Upper lobe of left lung (tissue), 6 donors: ENCODE measurements around the gene PRM2. TPM values are rescaled to one million over a fixed set of nuclear protein-coding genes. Genes with fewer than 3 reads are reported as not detected.
A peak's percentile ranks its signal among the peaks of the same experiment; 100 is the strongest.

Experiments used
- ATAC-seq, 2 donors: fragments of 200-7000 bp; cut with Tn5 transposase; one replicate each; pipeline ENCODE4 v1.9.1; 2022; ENCODE audit warnings: mild to moderate bottlenecking in 2 of 2, moderate library complexity in 2 of 2; ENCODE audit not compliant: low FRiP score in 2 of 2
- DNase-seq, 2 donors: peaks; one replicate each; pipeline ENCODE4 v3.0.0-alpha.2; 2019 to 2020
- H3K27ac ChIP-seq, 4 donors: fragments of 200-600 bp; sonication (generic); one replicate each; pipeline ENCODE4 v1.5.1; 2016 to 2019
- H3K27me3 ChIP-seq, 4 donors: fragments of 200-600 bp; sonication (generic); one replicate each; pipeline ENCODE4 v1.5.1; 2017 to 2019
- H3K36me3 ChIP-seq, 4 donors: fragments of 200-600 bp; sonication (generic); one replicate each; pipeline ENCODE4 v1.5.1; 2016 to 2019
- H3K4me1 ChIP-seq, 4 donors: fragments of 200-600 bp; sonication (generic); one replicate each; pipeline ENCODE4 v1.5.1; 2018 to 2019
- H3K4me3 ChIP-seq, 4 donors: fragments of 200-600 bp; sonication (generic); one replicate each; pipeline ENCODE4 v1.5.1; 2017 to 2019; ENCODE audit warnings: mild to moderate bottlenecking in 2 of 4, moderate library complexity in 1 of 4
- H3K9me3 ChIP-seq, 4 donors: fragments of 200-600 bp; sonication (generic); one replicate each; pipeline ENCODE4 v1.5.1; 2018 to 2019
- CTCF ChIP-seq, 6 experiments: fragments of 450-650 bp in 4 of 6; fragments of 200-600 bp in 2 of 6; sonication (generic) in 2 of 6; IDR thresholded peaks; one replicate each; pipeline ENCODE4 v1.5.1; 2016 to 2019; ENCODE audit warnings: antibody characterized with exemption in 6 of 6
- EP300 ChIP-seq, 4 donors: sonication (generic); formaldehyde crosslinking; IDR thresholded peaks; one replicate each; pipeline ENCODE4 v1.5.1; 2017; ENCODE audit warnings: antibody characterized with exemption in 4 of 4, control low read depth in 2 of 4
- POLR2A ChIP-seq, 4 donors: fragments of 450-650 bp; IDR thresholded peaks; one replicate each; pipeline ENCODE4 v1.5.1; 2016 to 2017; ENCODE audit warnings: antibody characterized with exemption in 4 of 4, mild to moderate bottlenecking in 2 of 4
- POLR2AphosphoS5 ChIP-seq, 2 donors: sonication (generic); formaldehyde crosslinking; IDR thresholded peaks; one replicate each; pipeline ENCODE4 v1.5.1; 2017; ENCODE audit warnings: antibody characterized with exemption in 2 of 2
- WGBS, 2 donors: methylation state at CpG; one replicate each; pipeline ENCODE4 v1.1.5; 2017 to 2018; 5-methylcytosine and 5-hydroxymethylcytosine counted together
- total RNA-seq, 6 donors: library from RNA; depleted of rRNA in 4 of 6; stranded (reverse); fragments of >200 nt in 4 of 6; gene quantifications; one replicate each; pipeline versions ENCODE4 v1.1.0 to v1.2.1, GENCODE V29; 2016 to 2021
- donor health status: DM: no; HTN: no; CAD: no; lungs with moderate emphysema.
- donor health status: DM: no; HTN: yes; CAD: no; lungs with severe emphysema.

PRM2 gene
- total RNA-seq, 6 donors from 2014 or later: not detected

GRCh38 chr16:11297492-11298142, 21.3 kb upstream of the PRM2 start:
- peak overlapping the region in 2 of 4 donors; percentile 17 to 21 for H3K4me3 ChIP-seq
- ATAC-seq (peak; percentile 81 to 91), DNase-seq (peak; percentile 87 to 94)
- H3K4me1 ChIP-seq: peaks cover 15 to 22% (median 19%) of the 10 kb centered on the region in 4 donors
- H3K27ac ChIP-seq: peak overlapping the region; percentile 41 to 62 (median 60)
- TF ChIP-seq POLR2AphosphoS5 (IDR thresholded peaks at IDR 0.05): peak; percentile 39 to 64
- peak in 3 of 6 experiments; percentile 16 to 37 (median 33) for TF ChIP-seq CTCF (IDR thresholded peaks at IDR 0.05)
- TF ChIP-seq POLR2A (IDR thresholded peaks at IDR 0.05): peak in 1 of 4 donors; percentile 19
- peak in 1 of 4 donors; percentile 25 for TF ChIP-seq EP300 (IDR thresholded peaks at IDR 0.05)
- no peaks in the 10 kb centered on the region for H3K36me3 ChIP-seq
- no peaks in the 10 kb centered on the region for H3K9me3 ChIP-seq
- 6 to 14% methylated on average over 10 to 18 of the region's 19 CpGs for WGBS, 2 donors
- H3K27me3 ChIP-seq: no peaks in the 10 kb centered on the region

GRCh38 chr16:11296706-11297491, 20.6 kb upstream of the PRM2 start:
- WGBS, 2 donors: 46 to 47% methylated on average over 9 of the region's 10 CpGs
- Histone ChIP-seq H3K4me1 (peaks cover 15 to 22% (median 17%) of the 10 kb centered on the region in 4 donors), H3K36me3 (no peaks in the 10 kb centered on the region), H3K27me3 (no peaks in the 10 kb centered on the region), H3K4me3 (peak overlapping the region in 2 of 4 donors; percentile 17 to 21), H3K27ac (peak overlapping the region; percentile 41 to 62 (median 60)), H3K9me3 (no peaks in the 10 kb centered on the region)
- no peak for TF ChIP-seq EP300 (IDR thresholded peaks at IDR 0.05)
- TF ChIP-seq CTCF (IDR thresholded peaks at IDR 0.05): no peak
- peak in 1 of 2 donors; percentile 19 for ATAC-seq
- DNase-seq: peak in 1 of 2 donors; percentile 41

- no peak for TF ChIP-seq POLR2AphosphoS5 (IDR thresholded peaks at IDR 0.05)
- TF ChIP-seq EP300 (IDR thresholded peaks at IDR 0.05): no peak
- TF ChIP-seq POLR2A (IDR thresholded peaks at IDR 0.05): no peak
- no peak for TF ChIP-seq CTCF (IDR thresholded peaks at IDR 0.05)
- Histone ChIP-seq H3K4me1 (peaks cover 15 to 22% (median 17%) of the 10 kb centered on the region in 4 donors), H3K27me3 (no peaks in the 10 kb centered on the region), H3K36me3 (no peaks in the 10 kb centered on the region), H3K9me3 (no peaks in the 10 kb centered on the region), H3K27ac (peak overlapping the region in 1 of 4 donors; percentile 12), H3K4me3 (no peak overlapping the region)
- no peak for DNase-seq
- 59 to 86% methylated on average over 3 of the region's 3 CpGs for WGBS, 2 donors
- ATAC-seq: no peak
These were observed 20.0 kb upstream of the PRM2 start for GRCh38 chr16:11296351-11296705.

- no peaks in the 10 kb centered on the region for H3K9me3 ChIP-seq
- no peak for TF ChIP-seq POLR2AphosphoS5 (IDR thresholded peaks at IDR 0.05)
- TF ChIP-seq POLR2A (IDR thresholded peaks at IDR 0.05): no peak
- no peak for TF ChIP-seq EP300 (IDR thresholded peaks at IDR 0.05)
- ATAC-seq: no peak
- no peak overlapping the region for H3K4me3 ChIP-seq
- no peak overlapping the region for H3K27ac ChIP-seq
- 90% methylated on average over 4 of the region's 4 CpGs for WGBS, 2 donors
- no peaks in the 10 kb centered on the region for H3K27me3 ChIP-seq
- H3K4me1 ChIP-seq: peaks cover 15 to 25% (median 17%) of the 10 kb centered on the region in 4 donors
- no peaks in the 10 kb centered on the region for H3K36me3 ChIP-seq
- no peak for DNase-seq
These were observed 19.4 kb upstream of the PRM2 start for GRCh38 chr16:11295672-11296071.

- H3K4me3 ChIP-seq: no peak overlapping the region
- peaks cover 6 to 19% (median 7%) of the 10 kb centered on the region in 4 donors for H3K4me1 ChIP-seq
- no peaks in the 10 kb centered on the region for H3K27me3 ChIP-seq
- DNase-seq (no peak), ATAC-seq (no peak)
- 88 to 93% methylated on average over 7 of the region's 7 CpGs for WGBS, 2 donors
- no peak overlapping the region for H3K27ac ChIP-seq
- TF ChIP-seq CTCF (IDR thresholded peaks at IDR 0.05) (no peak), POLR2AphosphoS5 (IDR thresholded peaks at IDR 0.05) (no peak), POLR2A (IDR thresholded peaks at IDR 0.05) (no peak), EP300 (IDR thresholded peaks at IDR 0.05) (no peak)
- H3K36me3 ChIP-seq: no peaks in the 10 kb centered on the region
- H3K9me3 ChIP-seq: no peaks in the 10 kb centered on the region
These were observed 15.9 kb upstream of the PRM2 start for GRCh38 chr16:11292076-11292748.
